OCI-LY3 (cell line): ENCODE measurements around the gene RFX6.

ENCODE experiments used
- CTCF ChIP-seq: fragments of 200-600, 300-600 bp; sonication (generic); IDR thresholded peaks from 2 replicates; pipeline ENCODE4 v1.5.1; 2014; ENCODE audit warnings: antibody characterized with exemption, low read length, low read depth
- EZH2phosphoT487 ChIP-seq: fragments of 200-600 bp; shearing (Covaris generic); IDR thresholded peaks from 2 replicates; pipeline ENCODE4 v1.6.1; 2018; ENCODE audit warnings: antibody characterized with exemption, mixed run types, low read depth

- no peak for TF ChIP-seq CTCF
- no peak for TF ChIP-seq EZH2phosphoT487
These were observed 61.3 kb downstream of the RFX6 start for GRCh38 chr6:116938305-116938704.
